Astrocyte (in vitro differentiated cells and primary cell): Measurements from ENCODE around the gene GFRA1. TPM values are rescaled to one million over a fixed set of nuclear protein-coding genes. Genes with fewer than 3 reads are reported as not detected.

Experiments
- DNase-seq: peaks from one replicate; pipeline ENCODE4 v3.0.0-alpha.2; 2010; ENCODE audit warnings: low read depth
- FAIRE-seq: peaks from 2 replicates; lab custom pipeline; 2011; peaks lifted over from hg19 to GRCh38; lab: Jason Lieb, UNC
- H2AFZ ChIP-seq: 2 replicates; pipeline ENCODE4 v1.6.0; 2012; ENCODE audit warnings: low read depth, low read length, inconsistent platforms
- H3K27ac ChIP-seq: 2 replicates; pipeline ENCODE4 v1.5.1; 2011; ENCODE audit warnings: low read depth, low read length, inconsistent platforms
- H3K27me3 ChIP-seq: 2 replicates; pipeline ENCODE4 v1.6.0; 2011; ENCODE audit warnings: low read length, inconsistent platforms; ENCODE audit not compliant: insufficient read depth
- H3K36me3 ChIP-seq: 2 replicates; pipeline ENCODE4 v1.5.1; 2011; ENCODE audit warnings: low read length, inconsistent platforms; ENCODE audit not compliant: insufficient read depth
- H3K4me1 ChIP-seq: 2 replicates; pipeline ENCODE4 v1.5.1; 2011; ENCODE audit warnings: low read length, inconsistent platforms; ENCODE audit not compliant: insufficient read depth
- H3K4me2 ChIP-seq: 2 replicates; pipeline ENCODE4 v1.6.0; 2012; ENCODE audit warnings: low read length, inconsistent platforms
- H3K4me3 ChIP-seq: 2 replicates; pipeline ENCODE4 v1.5.1; 2011; ENCODE audit warnings: low read depth, mild to moderate bottlenecking, low read length, inconsistent platforms; ENCODE audit not compliant: insufficient read depth
- H3K79me2 ChIP-seq: 2 replicates; pipeline ENCODE4 v1.6.0; 2012; ENCODE audit warnings: mild to moderate bottlenecking, low read length, inconsistent platforms; ENCODE audit not compliant: insufficient read depth
- H3K9ac ChIP-seq: 2 replicates; pipeline ENCODE4 v1.6.0; 2012; ENCODE audit warnings: mild to moderate bottlenecking, low read length, inconsistent platforms
- H3K9me3 ChIP-seq: 2 replicates; pipeline ENCODE4 v1.5.1; 2012; ENCODE audit warnings: low read depth, mild to moderate bottlenecking, low read length, inconsistent platforms; ENCODE audit not compliant: insufficient read depth
- H4K20me1 ChIP-seq: 2 replicates; pipeline ENCODE4 v1.6.0; 2012; ENCODE audit warnings: low read length, inconsistent platforms; ENCODE audit not compliant: insufficient read depth
- H3K27ac Mint-ChIP-seq: one replicate; pipeline ENCODE4 v1.8.0; 2021; ENCODE audit warnings: mild to moderate bottlenecking, mixed read lengths; ENCODE audit not compliant: unreplicated experiment
- H3K27me3 Mint-ChIP-seq: one replicate; pipeline ENCODE4 v1.8.0; 2021; ENCODE audit warnings: low read depth, mixed read lengths; ENCODE audit not compliant: unreplicated experiment
- H3K36me3 Mint-ChIP-seq: one replicate; pipeline ENCODE4 v1.8.0; 2021; ENCODE audit warnings: low read depth, mixed read lengths; ENCODE audit not compliant: unreplicated experiment
- H3K4me1 Mint-ChIP-seq: one replicate; pipeline ENCODE4 v1.8.0; 2021; ENCODE audit warnings: low read depth, mixed read lengths; ENCODE audit not compliant: unreplicated experiment
- H3K4me3 Mint-ChIP-seq: one replicate; pipeline ENCODE4 v1.8.0; 2021; ENCODE audit warnings: mild to moderate bottlenecking, moderate library complexity, mixed read lengths; ENCODE audit not compliant: unreplicated experiment
- H3K9me3 Mint-ChIP-seq: one replicate; pipeline ENCODE4 v1.8.0; 2021; ENCODE audit warnings: mild to moderate bottlenecking, mixed read lengths; ENCODE audit not compliant: unreplicated experiment
- CTCF ChIP-seq: IDR thresholded peaks from 2 replicates; pipeline ENCODE4 v1.5.1; 2011; ENCODE audit warnings: low read depth, mild to moderate bottlenecking, inconsistent platforms, low read length, moderate library complexity; ENCODE audit not compliant: insufficient read depth
- EZH2 ChIP-seq: IDR thresholded peaks from 2 replicates; pipeline ENCODE4 v1.6.1; 2012; ENCODE audit warnings: mild to moderate bottlenecking, low read length, inconsistent platforms; ENCODE audit not compliant: insufficient read depth
- total RNA-seq: library from RNA; stranded (reverse); gene quantifications from 2 replicates; pipeline ENCODE4 v1.2.1, GENCODE V29; 2021

Gene GFRA1
- total RNA-seq, 1 donor from 2014 or later: 24.2 TPM

GRCh38 chr10:116101616-116102315 lies 171.2 kb downstream of the GFRA1 start:
- no peak overlapping the region for H3K4me3 Mint-ChIP-seq

GRCh38 chr10:116100984-116101383 lies 172.0 kb downstream of the GFRA1 start:
- Histone ChIP-seq H3K36me3 (no peaks in the 10 kb centered on the region), H3K9ac (no peak overlapping the region), H3K4me3 (no peak overlapping the region), H3K9me3 (no peaks in the 10 kb centered on the region), H2AFZ (no peak overlapping the region), H3K27ac (no peak overlapping the region), H4K20me1 (no peaks in the 10 kb centered on the region), H3K4me1 (peaks cover 3% of the 10 kb centered on the region), H3K79me2 (no peaks in the 10 kb centered on the region), H3K4me2 (no peak overlapping the region), H3K27me3 (no peaks in the 10 kb centered on the region)
- H3K36me3 Mint-ChIP-seq: no peaks in the 10 kb centered on the region
- H3K27me3 Mint-ChIP-seq: peaks cover 12% of the 10 kb centered on the region
- FAIRE-seq (no peak), DNase-seq (no peak)
- no peaks in the 10 kb centered on the region for H3K9me3 Mint-ChIP-seq
- H3K27ac Mint-ChIP-seq: no peak overlapping the region
- peaks cover 2% of the 10 kb centered on the region for H3K4me1 Mint-ChIP-seq
- no peak overlapping the region for H3K4me3 Mint-ChIP-seq
- TF ChIP-seq CTCF (no peak), EZH2 (no peak)

More at GRCh38 chr10:116101616-116102315, 171.2 kb downstream of the GFRA1 start:
- Histone ChIP-seq H3K4me2 (no peak overlapping the region), H3K4me3 (no peak overlapping the region), H3K27me3 (no peaks in the 10 kb centered on the region), H4K20me1 (no peaks in the 10 kb centered on the region), H3K4me1 (peaks cover 3% of the 10 kb centered on the region), H3K27ac (no peak overlapping the region), H3K79me2 (no peaks in the 10 kb centered on the region), H3K9me3 (no peaks in the 10 kb centered on the region), H3K9ac (no peak overlapping the region), H3K36me3 (no peaks in the 10 kb centered on the region), H2AFZ (no peak overlapping the region)
- peaks cover 11% of the 10 kb centered on the region for H3K27me3 Mint-ChIP-seq
- no peaks in the 10 kb centered on the region for H3K36me3 Mint-ChIP-seq
- H3K4me1 Mint-ChIP-seq: no peaks in the 10 kb centered on the region
- DNase-seq (peak; percentile 10), FAIRE-seq (no peak)
- TF ChIP-seq CTCF (no peak), EZH2 (no peak)
- H3K27ac Mint-ChIP-seq: no peak overlapping the region
- no peaks in the 10 kb centered on the region for H3K9me3 Mint-ChIP-seq

GRCh38 chr10:116099023-116099420 lies 174.0 kb downstream of the GFRA1 start:
- Mint-ChIP-seq H3K27ac (no peak overlapping the region), H3K4me3 (no peak overlapping the region), H3K4me1 (peaks cover 2% of the 10 kb centered on the region), H3K27me3 (peaks cover 3% of the 10 kb centered on the region), H3K9me3 (no peaks in the 10 kb centered on the region), H3K36me3 (no peaks in the 10 kb centered on the region)
- FAIRE-seq (no peak), DNase-seq (no peak)
- H4K20me1 ChIP-seq: no peaks in the 10 kb centered on the region
- no peak overlapping the region for H3K4me2 ChIP-seq
- no peaks in the 10 kb centered on the region for H3K79me2 ChIP-seq
- H3K9ac ChIP-seq: no peak overlapping the region
- no peak for TF ChIP-seq EZH2
- TF ChIP-seq CTCF: no peak
- H3K27ac ChIP-seq: no peak overlapping the region
- peaks cover 1% of the 10 kb centered on the region for H3K4me1 ChIP-seq
- no peaks in the 10 kb centered on the region for H3K36me3 ChIP-seq
- no peak overlapping the region for H2AFZ ChIP-seq
- no peaks in the 10 kb centered on the region for H3K9me3 ChIP-seq
- no peaks in the 10 kb centered on the region for H3K27me3 ChIP-seq
- H3K4me3 ChIP-seq: no peak overlapping the region
